ENCODE measurements around the gene CDC42EP3. TPM values are rescaled to one million over a fixed set of nuclear protein-coding genes. Genes with fewer than 3 reads are reported as not detected.

CDC42EP3 gene
- total RNA-seq, 2 donors from 2014 or later = 44.3 to 81.4 TPM

- intact Hi-C loops (cut with DNase I) = no loop called here
- ATAC-seq (no peak), DNase-seq (no peak)
Measured at GRCh38 chr2:37686792-37687526, 15.5 kb upstream of the CDC42EP3 start.

DNA sequence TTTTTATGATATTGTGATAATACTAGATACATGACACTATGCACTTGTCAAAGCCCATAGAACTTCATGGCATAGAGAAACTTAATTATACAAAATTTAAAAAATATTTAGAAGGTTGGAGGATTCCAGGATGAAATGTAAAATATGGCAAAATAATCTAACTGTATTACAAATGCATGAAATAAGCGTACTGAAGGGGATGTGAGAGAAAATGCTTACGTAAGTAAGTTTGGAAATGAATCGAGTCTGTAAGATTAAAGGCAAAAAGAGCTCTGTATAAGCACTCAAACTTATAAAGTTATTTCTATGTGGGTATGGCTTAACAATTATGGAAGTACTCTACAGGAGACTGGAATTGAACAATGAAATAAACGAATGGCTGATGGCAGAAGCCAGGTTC, 13.4 kb upstream of the CDC42EP3 start:
- intact Hi-C loops (cut with DNase I) = no loop called here
- ATAC-seq (no peak), DNase-seq (no peak)

GRCh38 chr2:37683921-37684780, 12.7 kb upstream of the CDC42EP3 start:
- intact Hi-C loops (cut with DNase I) = no loop called here
- no peak for ATAC-seq

DNA sequence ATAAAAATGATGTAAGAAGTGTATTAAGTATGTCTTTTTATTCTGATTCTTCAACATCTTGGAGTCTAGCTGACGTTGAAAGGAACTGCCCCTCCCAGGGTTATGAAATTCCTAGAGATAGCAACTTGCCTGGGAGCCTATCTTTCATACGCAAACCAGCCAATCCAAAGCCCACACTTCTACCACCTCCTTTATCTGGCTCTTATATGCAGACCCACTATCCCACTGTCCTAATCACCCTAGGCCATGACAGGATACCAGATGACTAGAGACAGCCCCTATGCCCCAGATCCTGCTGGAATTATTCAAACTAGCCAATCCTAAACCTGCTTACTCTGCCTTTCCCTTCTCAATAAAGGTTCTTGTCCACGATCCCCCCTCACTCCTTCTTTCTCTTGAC, 11.8 kb upstream of the CDC42EP3 start:
- intact Hi-C loops (cut with DNase I) = no loop called here
- no peak for DNase-seq

More at GRCh38 chr2:37683921-37684780, 12.7 kb upstream of the CDC42EP3 start:
- no peak for DNase-seq

GRCh38 chr2:37682473-37682872, 11.0 kb upstream of the CDC42EP3 start:
- ATAC-seq (no peak), DNase-seq (no peak)
- intact Hi-C loops (cut with DNase I) = no loop called here

More for the DNA sequence above, 11.8 kb upstream of the CDC42EP3 start:
- peak; percentile 23 to 67 for ATAC-seq

- DNase-seq (no peak), ATAC-seq (no peak)
- intact Hi-C loops (cut with DNase I) = no loop called here
Measured at GRCh38 chr2:37681587-37681986, 10.1 kb upstream of the CDC42EP3 start.

- intact Hi-C loops (cut with DNase I) = no loop called here
- ATAC-seq (no peak), DNase-seq (no peak)
Measured at GRCh38 chr2:37679072-37679695, 7.7 kb upstream of the CDC42EP3 start.

GRCh38 chr2:37676274-37676673, 4.8 kb upstream of the CDC42EP3 start:
- intact Hi-C loops (cut with DNase I) = no loop called here
- DNase-seq (no peak), ATAC-seq (no peak)

DNA sequence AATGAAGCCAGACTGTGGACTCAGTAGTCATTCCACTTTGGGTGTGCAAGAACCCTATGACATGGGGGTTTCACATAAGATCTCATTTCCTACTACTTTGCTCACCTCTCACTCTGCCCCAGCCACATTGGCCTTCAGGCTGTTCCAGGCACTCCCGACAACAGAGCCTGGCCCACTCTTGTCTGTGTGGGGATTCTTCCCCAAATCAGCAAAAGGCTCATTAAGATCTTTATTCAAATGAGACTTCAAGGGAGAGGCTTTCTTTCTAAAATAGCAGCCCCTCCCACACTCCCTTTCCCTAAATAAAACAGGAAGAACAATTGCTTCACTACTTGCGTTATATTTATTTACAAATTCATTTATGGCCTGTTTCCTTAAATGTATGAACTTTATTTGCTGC, 3.5 kb upstream of the CDC42EP3 start:
- intact Hi-C loops (cut with DNase I) = loop anchor here in 1 of 2 donors (5.0 kb wide), 1 partner anchor 152 kb away; no protein-coding TSS in a partner anchor
- no peak for DNase-seq
- ATAC-seq = no peak

DNA sequence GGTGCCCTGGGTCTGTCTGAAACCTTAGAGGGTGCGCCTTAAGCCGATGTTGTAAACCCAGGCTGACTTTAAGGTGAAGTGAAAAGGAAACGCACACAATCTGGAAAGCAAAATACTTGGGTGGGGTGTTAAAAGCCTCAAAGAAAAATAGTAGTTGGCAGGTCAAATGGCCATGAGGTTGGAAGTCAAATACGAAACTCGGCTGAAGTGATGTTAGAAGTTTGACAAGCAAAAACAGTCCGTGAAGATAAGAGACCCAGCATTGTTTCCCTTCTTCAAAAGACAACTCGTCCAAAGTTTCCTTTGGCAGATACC, 1.4 kb upstream of the CDC42EP3 start:
- no peak for DNase-seq
- ATAC-seq = no peak
- intact Hi-C loops (cut with DNase I) = loop anchor here in 1 of 2 donors (5.0 kb wide), 1 partner anchor 154 kb away; no protein-coding TSS in a partner anchor

GRCh38 chr2:37672104-37672869, 845 bp upstream of the CDC42EP3 start:
- intact Hi-C loops (cut with DNase I) = loop anchor here in 1 of 2 donors (5.0 kb wide), 1 partner anchor 155 kb away; no protein-coding TSS in a partner anchor
- DNase-seq (peak; percentile 80), ATAC-seq (peak; percentile 56 to 71)

GRCh38 chr2:37671816-37672103, 318 bp upstream of the CDC42EP3 start:
- DNase-seq (no peak), ATAC-seq (peak in 1 of 2 donors; percentile 13)
- intact Hi-C loops (cut with DNase I) = loop anchor here in 1 of 2 donors (5.0 kb wide), 1 partner anchor 156 kb away; no protein-coding TSS in a partner anchor

GRCh38 chr2:37670378-37671008, 949 bp downstream of the CDC42EP3 start:
- ATAC-seq (peak; percentile 15 to 45), DNase-seq (peak; percentile 42)
- intact Hi-C loops (cut with DNase I) = loop anchor here in 1 of 2 donors (5.0 kb wide), 1 partner anchor 157 kb away; no protein-coding TSS in a partner anchor

DNA sequence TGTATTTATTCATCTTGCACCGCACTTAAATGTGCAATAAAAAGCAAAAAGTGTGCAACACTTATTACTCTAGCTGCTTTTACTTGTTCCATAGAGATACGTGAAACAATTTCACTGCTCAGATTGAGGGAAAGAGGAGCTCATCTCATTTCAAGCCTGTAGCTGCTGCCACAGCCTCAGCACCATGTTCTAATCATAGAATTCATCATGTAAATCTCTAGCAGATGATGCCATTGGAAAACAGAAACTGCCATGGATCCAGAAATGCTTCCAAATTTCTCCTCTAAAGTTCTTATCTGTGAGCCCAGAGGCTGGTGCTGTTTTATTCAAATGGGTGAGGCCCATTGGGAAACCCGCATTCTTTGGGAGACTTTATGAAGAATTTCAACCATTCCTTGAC, 2.0 kb downstream of the CDC42EP3 start:
- intact Hi-C loops (cut with DNase I) = loop anchor here (10.0 kb wide), 2 partner anchors 205 to 255 kb away; no protein-coding TSS in a partner anchor
- ATAC-seq (no peak), DNase-seq (no peak)

DNA sequence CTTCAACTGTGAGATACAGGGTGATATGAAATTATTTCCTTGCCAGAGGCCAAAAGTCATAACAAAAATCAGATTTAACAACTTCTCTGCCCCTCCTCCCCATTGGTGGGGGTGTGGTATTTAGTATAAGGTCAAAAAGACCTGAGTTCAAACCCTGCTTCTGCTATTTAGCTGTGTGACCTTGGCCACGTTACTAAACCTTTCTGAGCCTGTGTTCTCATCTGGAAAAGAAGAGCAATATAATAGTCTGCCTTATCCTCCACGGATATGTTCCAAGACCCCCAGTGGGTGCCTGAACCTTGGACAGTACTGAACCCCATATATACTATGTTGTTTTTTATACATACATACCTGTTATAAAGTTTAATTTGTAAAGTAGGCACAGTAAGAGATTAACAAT, 3.7 kb downstream of the CDC42EP3 start:
- intact Hi-C loops (cut with DNase I) = loop anchor here (10.0 kb wide), 2 partner anchors 207 to 253 kb away; no protein-coding TSS in a partner anchor
- ATAC-seq (no peak), DNase-seq (no peak)

DNA sequence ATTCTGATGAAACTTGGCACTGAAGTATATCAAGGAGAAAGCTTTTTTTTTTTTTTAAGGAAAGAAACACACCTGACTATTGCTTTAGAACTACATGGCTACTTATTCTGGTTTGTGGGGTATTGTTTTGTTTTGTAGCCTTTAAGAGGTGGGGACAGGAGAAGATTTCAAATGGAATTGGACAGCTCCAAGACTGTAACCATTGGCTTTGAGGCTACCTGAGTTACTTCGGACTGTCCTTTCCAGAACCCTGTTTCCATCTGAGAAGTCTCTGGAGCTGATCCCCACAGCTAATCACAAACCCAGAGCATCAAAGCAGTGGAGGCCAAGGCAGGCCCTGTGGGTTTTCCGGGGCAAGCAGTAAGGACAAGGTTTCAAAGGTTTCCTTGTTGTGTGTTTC, 4.7 kb downstream of the CDC42EP3 start:
- ATAC-seq (no peak), DNase-seq (no peak)
- intact Hi-C loops (cut with DNase I) = loop anchor here (10.0 kb wide), 2 partner anchors 208 to 252 kb away; no protein-coding TSS in a partner anchor

DNA sequence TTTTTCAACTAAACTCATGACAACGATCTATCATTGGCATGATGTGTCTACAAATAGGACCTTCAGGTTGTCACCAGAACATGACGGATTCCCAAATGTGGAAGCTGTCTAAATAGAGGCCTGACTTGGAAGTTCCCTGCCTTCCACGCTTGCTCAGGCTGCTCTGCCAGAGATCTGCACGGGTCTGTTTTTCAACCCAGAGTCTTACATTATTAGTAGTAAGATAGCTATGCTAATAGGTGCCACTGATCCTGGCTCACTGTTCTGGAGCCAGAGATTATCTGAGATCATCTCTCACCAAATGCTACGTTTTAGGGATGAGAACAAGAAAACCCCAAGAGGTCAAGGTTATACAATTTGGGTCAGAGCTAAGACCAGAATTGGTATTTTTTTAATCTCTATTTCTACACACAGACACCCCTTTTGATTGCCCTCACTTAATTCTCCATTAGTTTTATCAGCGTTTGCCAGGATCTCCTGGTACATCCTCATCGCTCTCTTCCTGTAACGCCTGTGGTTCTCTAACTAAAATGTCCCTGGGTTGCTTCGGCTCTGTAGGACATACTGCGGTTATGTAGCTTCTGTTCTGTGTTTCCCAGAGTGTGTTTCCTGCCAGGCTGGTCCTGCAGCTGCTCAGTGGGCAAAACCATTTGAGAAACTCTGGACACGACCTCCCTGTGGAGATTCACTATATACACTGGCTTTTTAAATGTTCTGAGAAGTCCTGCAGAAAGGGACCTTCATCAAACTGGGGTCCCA, 5.7 kb downstream of the CDC42EP3 start:
- DNase-seq (no peak), ATAC-seq (no peak)
- intact Hi-C loops (cut with DNase I) = loop anchor here (10.0 kb wide), 2 partner anchors 209 to 251 kb away; no protein-coding TSS in a partner anchor

- DNase-seq = no peak
- ATAC-seq = no peak
- intact Hi-C loops (cut with DNase I) = loop anchor here (10.0 kb wide), 2 partner anchors 210 to 250 kb away; no protein-coding TSS in a partner anchor
Measured at GRCh38 chr2:37665043-37665442, 6.4 kb downstream of the CDC42EP3 start.

Measured in left cardiac atrium (tissue), 4 donors.